Neural cell (in vitro differentiated cells): Measurements from ENCODE around the gene ORAI1. TPM values are rescaled to one million over a fixed set of nuclear protein-coding genes. Genes with fewer than 3 reads are reported as not detected.

Experiments
- H2AFZ ChIP-seq: fragments of 200-600, 300-800 bp; sonication (generic), shearing (Covaris generic); 2 replicates; pipeline ENCODE4 v1.6.0; 2014; ENCODE audit warnings: low read depth, mild to moderate bottlenecking, antibody characterized with exemption, low read length, moderate library complexity
- H3F3A ChIP-seq: fragments of 200-600 bp; shearing (Covaris generic); 2 replicates; pipeline ENCODE4 v1.6.1; 2016; ENCODE audit warnings: mild to moderate bottlenecking, moderate library complexity, mixed read lengths, antibody characterized with exemption, low read length; ENCODE audit not compliant: insufficient read depth, poor library complexity, severe bottlenecking
- H3K27ac ChIP-seq: fragments of 200-600, 300-800 bp; sonication (generic), shearing (Covaris generic); 2 replicates; pipeline ENCODE4 v1.5.1; 2014; ENCODE audit warnings: mild to moderate bottlenecking, low read length, moderate library complexity
- H3K27me3 ChIP-seq: fragments of 300-800, 200-600 bp; sonication (generic), shearing (Covaris generic); 2 replicates; pipeline ENCODE4 v1.6.0; 2014; ENCODE audit warnings: mild to moderate bottlenecking, low read depth, low read length, moderate library complexity; ENCODE audit not compliant: insufficient read depth
- H3K36me3 ChIP-seq: fragments of 300-800, 200-600 bp; sonication (generic), shearing (Covaris generic); 2 replicates; pipeline ENCODE4 v1.5.1; 2014; ENCODE audit warnings: mild to moderate bottlenecking, antibody characterized with exemption, low read length, moderate library complexity; ENCODE audit not compliant: insufficient read depth
- H3K4me2 ChIP-seq: fragments of 300-800, 200-600 bp; sonication (generic), shearing (Covaris generic); 2 replicates; pipeline ENCODE4 v1.6.0; 2014; ENCODE audit warnings: mild to moderate bottlenecking, low read length
- H3K4me3 ChIP-seq: fragments of 300-800, 200-600 bp; sonication (generic), shearing (Covaris generic); 2 replicates; pipeline ENCODE4 v1.5.1; 2014; ENCODE audit warnings: mild to moderate bottlenecking, low read length, moderate library complexity
- H3K79me2 ChIP-seq: fragments of 200-600 bp; shearing (Covaris generic); replicated peaks from 2 replicates; pipeline ENCODE4 v1.6.0; 2014; ENCODE audit warnings: mild to moderate bottlenecking, low read length, moderate library complexity; ENCODE audit not compliant: insufficient read depth
- H3K9ac ChIP-seq: fragments of 300-800, 200-600 bp; sonication (generic), shearing (Covaris generic); 2 replicates; pipeline ENCODE4 v1.6.1; 2016; ENCODE audit warnings: mild to moderate bottlenecking, low read length, mixed read lengths
- H3K9me2 ChIP-seq: fragments of 200-600 bp; shearing (Covaris generic); 2 replicates; pipeline ENCODE4 v1.6.1; 2016; ENCODE audit warnings: mild to moderate bottlenecking, low read length, mixed read lengths; ENCODE audit not compliant: insufficient read depth
- H3K9me3 ChIP-seq: fragments of 200-600, 300-800 bp; sonication (generic), shearing (Covaris generic); 2 replicates; pipeline ENCODE4 v1.6.1; 2016; ENCODE audit warnings: mild to moderate bottlenecking, mixed run types, low read length, moderate library complexity, mixed read lengths
- H4K20me1 ChIP-seq: fragments of 200-600 bp; shearing (Covaris generic); 2 replicates; pipeline ENCODE4 v1.6.1; 2016; ENCODE audit warnings: mild to moderate bottlenecking, mixed run types; ENCODE audit not compliant: insufficient read depth
- CTCF ChIP-seq: fragments of 450-650 bp; IDR thresholded peaks from 2 replicates; pipeline ENCODE4 v1.5.1; 2014; ENCODE audit warnings: antibody characterized with exemption, mild to moderate bottlenecking, moderate library complexity; ENCODE audit not compliant: poor library complexity, severe bottlenecking
- EP300 ChIP-seq: fragments of 450-650 bp; conservative IDR thresholded peaks from 2 replicates; pipeline ENCODE4 v1.6.1; 2014; ENCODE audit warnings: antibody characterized with exemption, mild to moderate bottlenecking, moderate library complexity; ENCODE audit not compliant: poor library complexity, severe bottlenecking
- EZH2 ChIP-seq: fragments of 200-600, 300-800 bp; shearing (Covaris generic), sonication (generic); IDR thresholded peaks from 2 replicates; pipeline ENCODE4 v1.6.1; 2014; ENCODE audit warnings: antibody characterized with exemption, low read length, borderline replicate concordance, mild to moderate bottlenecking; ENCODE audit not compliant: insufficient read depth, poor library complexity, severe bottlenecking
- MXI1 ChIP-seq: fragments of 450-650 bp; conservative IDR thresholded peaks from 2 replicates; pipeline ENCODE4 v1.6.1; 2014; ENCODE audit warnings: antibody characterized with exemption, mild to moderate bottlenecking; ENCODE audit not compliant: poor library complexity, severe bottlenecking
- POLR2AphosphoS5 ChIP-seq: IDR thresholded peaks from 2 replicates; pipeline ENCODE4 v1.6.1; 2012
- RAD21 ChIP-seq: fragments of 450-650 bp; conservative IDR thresholded peaks from 2 replicates; pipeline ENCODE4 v1.6.1; 2014; ENCODE audit warnings: antibody characterized with exemption, mild to moderate bottlenecking, moderate library complexity
- REST ChIP-seq: IDR thresholded peaks from 2 replicates; pipeline ENCODE4 v1.6.1; 2012; ENCODE audit warnings: borderline replicate concordance
- SMC3 ChIP-seq: fragments of 450-650 bp; conservative IDR thresholded peaks from 2 replicates; pipeline ENCODE4 v1.6.1; 2014; ENCODE audit warnings: antibody characterized with exemption, mild to moderate bottlenecking, moderate library complexity; ENCODE audit not compliant: poor library complexity
- TAF1 ChIP-seq: IDR thresholded peaks from 2 replicates; pipeline ENCODE4 v1.6.1; 2012; ENCODE audit warnings: low read depth
- polyA plus RNA-seq: library from polyadenylated mRNA; depleted of rRNA; stranded (reverse); fragments of >200 nt; gene quantifications from 2 replicates; pipeline ENCODE4 v1.2.3, GENCODE V29; 2014

The ORAI1 gene
- polyA plus RNA-seq, 1 donor from 2014 or later: 0.78 TPM

GRCh38 chr12:121634836-121635235 lies 8.5 kb downstream of the ORAI1 start:
- no peaks in the 10 kb centered on the region for H3K27me3 ChIP-seq
- no peak overlapping the region for H3K9ac ChIP-seq
- no peaks in the 10 kb centered on the region for H3K9me2 ChIP-seq
- H4K20me1 ChIP-seq: no peaks in the 10 kb centered on the region
- no peak overlapping the region for H3K4me3 ChIP-seq
- H3K36me3 ChIP-seq: no peaks in the 10 kb centered on the region
- no peaks in the 10 kb centered on the region for H3K9me3 ChIP-seq
- no peak overlapping the region for H2AFZ ChIP-seq
- H3K79me2 ChIP-seq: no peaks in the 10 kb centered on the region
- no peak overlapping the region for H3K4me2 ChIP-seq
- TF ChIP-seq POLR2AphosphoS5 (no peak), MXI1 (no peak), RAD21 (no peak), SMC3 (no peak), CTCF (no peak), TAF1 (no peak), EZH2 (no peak), EP300 (no peak), REST (no peak)
- H3K27ac ChIP-seq: no peak overlapping the region
- no peaks in the 10 kb centered on the region for H3F3A ChIP-seq

GRCh38 chr12:121637231-121637914 lies 11.0 kb downstream of the ORAI1 start:
- Histone ChIP-seq H3F3A (no peaks in the 10 kb centered on the region), H3K9ac (no peak overlapping the region), H3K4me3 (no peak overlapping the region), H4K20me1 (no peaks in the 10 kb centered on the region), H3K9me2 (no peaks in the 10 kb centered on the region), H3K9me3 (no peaks in the 10 kb centered on the region), H3K4me2 (no peak overlapping the region), H3K27ac (no peak overlapping the region), H3K79me2 (no peaks in the 10 kb centered on the region), H2AFZ (no peak overlapping the region), H3K36me3 (no peaks in the 10 kb centered on the region), H3K27me3 (no peaks in the 10 kb centered on the region)
- TF ChIP-seq MXI1: no peak
- no peak for TF ChIP-seq SMC3
- no peak for TF ChIP-seq REST
